ENCODE measurements around the gene VCL. TPM values are rescaled to one million over a fixed set of nuclear protein-coding genes. Genes with fewer than 3 reads are reported as not detected.

Gene VCL
- polyA plus RNA-seq, 1 of the 3 experiments (the other 2 are of a cell fraction) = 147 TPM

GRCh38 chr10:74150990-74151878 is 153.3 kb downstream of the VCL start, which contains the start of gene ADK:
Gene ADK (plus strand): TSS chr10:74151221. CDS start chr10:74151279, 58 bp downstream.
- Histone ChIP-seq H3K4me1 (ENCODE audit: control insufficient read depth in 1 of 2, insufficient read depth in 2 of 2, low read depth in 1 of 2, low read length in 1 of 2) (peaks cover 7 to 8% of the 10 kb centered on the region in 2 experiments; a peak in 3 of 4 replicates), H3K4me3 (ENCODE audit: low read depth in 2 of 2, low read length in 1 of 2) (peak within 1 kb of the TSS; percentile 89 to 97), H3K27me3 (ENCODE audit: insufficient read depth) (no peaks in the 10 kb centered on the region), H3K9ac (peak within 1 kb of the TSS; percentile 90), H3K79me2 (ENCODE audit: insufficient read depth) (peaks cover 71% of the 10 kb centered on the region), H3F3A (replicated peaks; ENCODE audit: insufficient read depth) (peaks cover 7% of the 10 kb centered on the region), H3K9me2 (no peaks in the 10 kb centered on the region), H3K9me3 (no peaks in the 10 kb centered on the region), H3K27ac (ENCODE audit: low read depth in 2 of 2, low read length in 1 of 2) (peak within 1 kb of the TSS; percentile 89 to 96), H2AFZ (ENCODE audit: low read depth) (peak within 1 kb of the TSS; percentile 95), H4K20me1 (ENCODE audit: insufficient read depth) (peaks cover under 1% of the 10 kb centered on the region; the same call in 1 of the 2 replicates), H3K4me2 (peak within 1 kb of the TSS; percentile 88), H3K36me3 (replicated peaks in 1 of 2; ENCODE audit: control insufficient read depth in 1 of 2, insufficient read depth in 2 of 2, low read length in 1 of 2) (peaks cover 0 to 9% of the 10 kb centered on the region in 2 experiments)
- peak; percentile 42; the same call in 1 of the 2 replicates for TF ChIP-seq PBX3 (IDR thresholded peaks at IDR 0.05)
- peak; percentile 35 for TF ChIP-seq RAD21 (IDR thresholded peaks at IDR 0.05; ENCODE audit: low read length)
- peak; percentile 47; the same call in 1 of the 2 replicates for TF ChIP-seq GATA2 (CRISPR knock-in tag; IDR thresholded peaks at IDR 0.05)
- no peak for TF ChIP-seq RFX5 (IDR thresholded peaks at IDR 0.05; ENCODE audit: low read length)
- TF ChIP-seq FOXJ3 (CRISPR knock-in tag; IDR thresholded peaks at IDR 0.05) = peak; percentile 68; the same call in 1 of the 2 replicates
- peak; percentile 88 for TF ChIP-seq MXI1 (IDR thresholded peaks at IDR 0.05; ENCODE audit: low read depth, low read length)
- no peak for TF ChIP-seq NRF1 (IDR thresholded peaks at IDR 0.05; ENCODE audit: low read depth, low read length)
- peak; percentile 88; the same call in 1 of the 2 replicates for TF ChIP-seq MAX (IDR thresholded peaks at IDR 0.05; ENCODE audit: low read depth)
- TF ChIP-seq SIN3A (IDR thresholded peaks at IDR 0.05; ENCODE audit: borderline replicate concordance, low read depth, low read length) = peak; percentile 54; the same call in 1 of the 2 replicates
- TF ChIP-seq NFIC (IDR thresholded peaks at IDR 0.05; ENCODE audit: borderline replicate concordance) = peak; percentile 19; the same call in 1 of the 2 replicates
- TF ChIP-seq CTCF (IDR thresholded peaks at IDR 0.05) = peak; percentile 39
- no peak for TF ChIP-seq EZH2phosphoT487 (IDR thresholded peaks at IDR 0.05; ENCODE audit: borderline replicate concordance, low read depth)
- TF ChIP-seq USF1 (IDR thresholded peaks at IDR 0.05; ENCODE audit: borderline replicate concordance, low read depth) = peak; percentile 59; the same call in 1 of the 2 replicates
- no peak for TF ChIP-seq USF2 (IDR thresholded peaks at IDR 0.05; ENCODE audit: borderline replicate concordance, low read depth, low read length)
- TF ChIP-seq POLR2AphosphoS5 (IDR thresholded peaks at IDR 0.05; ENCODE audit: low read depth, low read length) = 0 out of 2 replicates have a peak, but pooled peaks have one; percentile 23
- TF ChIP-seq TAF1 (IDR thresholded peaks at IDR 0.05; ENCODE audit: borderline replicate concordance, low read depth, low read length) = peak; percentile 27; the same call in 1 of the 2 replicates
- peak; percentile 98 for DNase-seq
- POLR2A ChIA-PET = interaction anchor here (1.0 to 1.4 kb wide), 2 partner anchors 13 to 25 kb away, joined by 3 to 5 read pairs; no protein-coding TSS in a partner anchor
- CTCF ChIA-PET = interaction anchor here (1.0 to 1.9 kb wide), 4 partner anchors 33 to 303 kb away, joined by 3 to 4 read pairs (median 3); no protein-coding TSS in a partner anchor
- 0% methylated on average over 33 of the region's 57 CpGs for WGBS (ENCODE audit: low lambda C conversion rate)

Data from SK-N-SH (cell line).